Dendritic cell treated with granulocyte-macrophage colony-stimulating factor and Interleukin-4, amounts not matched to agents 40 ng/mL and 50 ng/mL, for 4 days (primary cell): ENCODE results near the gene PDCD1LG2.

Experiments used
- H3K27ac Mint-ChIP-seq: one replicate; pipeline ENCODE4 v1.8.0; 2022; ENCODE audit warnings: mild to moderate bottlenecking, mixed read lengths
- H3K27me3 Mint-ChIP-seq: one replicate; pipeline ENCODE4 v1.8.0; 2022; ENCODE audit warnings: mild to moderate bottlenecking, mixed read lengths
- H3K36me3 Mint-ChIP-seq: one replicate; pipeline ENCODE4 v1.8.0; 2022; ENCODE audit warnings: low read depth, mixed read lengths
- H3K4me1 Mint-ChIP-seq: one replicate; pipeline ENCODE4 v1.8.0; 2022; ENCODE audit warnings: low read depth, mixed read lengths
- H3K4me3 Mint-ChIP-seq: one replicate; pipeline ENCODE4 v1.8.0; 2022; ENCODE audit warnings: mild to moderate bottlenecking, moderate library complexity, mixed read lengths
- H3K9me3 Mint-ChIP-seq: one replicate; pipeline ENCODE4 v1.8.0; 2022; ENCODE audit warnings: mixed read lengths
- intact Hi-C: fragments of 100-400 bp; cut with micrococcal nuclease; formaldehyde crosslinking; loops from one replicate; pipeline ENCODE4 v1.15.0; 2022

Gene PDCD1LG2

DNA sequence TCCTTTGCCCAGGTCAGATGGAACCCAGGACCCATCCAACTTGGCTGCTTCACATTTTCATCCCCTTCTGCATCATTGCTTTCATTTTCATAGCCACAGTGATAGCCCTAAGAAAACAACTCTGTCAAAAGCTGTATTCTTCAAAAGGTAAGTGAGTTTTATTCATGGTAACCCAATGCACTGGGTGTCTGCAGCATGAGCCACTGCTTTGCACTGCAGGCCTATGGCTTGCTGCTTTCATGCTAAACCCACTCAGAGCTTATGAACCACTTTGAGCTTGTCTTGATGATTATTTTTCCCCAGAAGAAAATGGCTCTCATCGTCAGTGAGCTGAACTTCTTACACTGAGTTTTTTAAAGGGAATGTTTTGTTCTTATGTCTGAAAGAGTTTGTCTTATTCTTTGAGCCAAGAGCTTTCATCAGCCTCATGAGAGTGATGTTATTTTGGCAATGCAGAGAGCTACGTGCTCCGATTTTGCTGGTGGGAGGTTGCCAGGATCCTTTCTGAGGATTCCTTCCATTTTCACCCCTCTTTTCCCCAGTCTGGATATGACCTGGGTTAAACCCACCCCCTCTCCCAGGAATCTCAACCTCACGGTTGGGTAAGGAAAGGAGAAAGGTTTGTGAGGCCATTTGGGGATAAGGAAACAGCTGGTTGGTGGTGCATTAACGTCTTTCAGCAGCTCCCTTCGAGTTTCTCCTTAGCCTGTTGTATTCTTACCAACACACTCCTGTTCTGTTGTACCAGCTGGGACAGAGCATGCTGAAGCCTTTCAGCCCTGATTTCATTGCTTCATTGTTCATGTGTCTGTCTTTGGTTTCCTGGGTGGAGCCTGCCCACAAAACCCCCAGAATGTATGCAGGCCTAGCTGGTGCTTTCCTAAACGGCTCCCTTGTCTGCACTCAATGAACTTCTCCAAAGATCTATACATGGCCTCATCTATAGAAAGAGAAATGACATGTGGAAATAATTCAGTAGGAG lies 47.6 kb downstream of the PDCD1LG2 start:
- intact Hi-C loops, result no loop called here

DNA sequence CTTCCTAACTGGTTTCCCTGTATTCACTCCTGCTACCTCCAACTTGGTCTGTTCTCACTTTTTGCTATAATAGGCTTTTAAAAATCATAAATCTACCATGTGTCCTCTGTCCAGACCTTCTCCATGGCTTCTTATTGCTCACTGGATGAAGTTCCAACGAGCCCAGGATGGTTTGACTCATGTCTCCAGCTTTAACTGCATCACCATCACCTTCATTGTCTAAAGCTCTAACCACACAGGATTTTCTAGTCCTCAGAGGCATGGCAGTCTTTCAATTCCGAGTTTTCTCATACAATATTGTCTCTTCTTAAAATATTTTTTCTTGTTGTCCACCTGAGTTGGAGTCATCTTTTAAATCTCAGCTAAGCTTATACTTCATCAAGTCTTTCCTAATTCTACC lies 49.3 kb downstream of the PDCD1LG2 start:
- intact Hi-C loops, result no loop called here
- peaks cover 100% of the 10 kb centered on the region for H3K36me3 Mint-ChIP-seq
- peak overlapping the region; percentile 92 for H3K27ac Mint-ChIP-seq
- H3K9me3 Mint-ChIP-seq, result peaks cover 5% of the 10 kb centered on the region
- no peaks in the 10 kb centered on the region for H3K27me3 Mint-ChIP-seq
- no peak overlapping the region for H3K4me3 Mint-ChIP-seq
- peaks cover 90% of the 10 kb centered on the region for H3K4me1 Mint-ChIP-seq

More for the DNA sequence above, 47.6 kb downstream of the PDCD1LG2 start:
- Mint-ChIP-seq H3K36me3 (peaks cover 100% of the 10 kb centered on the region), H3K4me3 (peak overlapping the region; percentile 37), H3K27me3 (no peaks in the 10 kb centered on the region), H3K27ac (peak overlapping the region; percentile 92), H3K9me3 (peaks cover 5% of the 10 kb centered on the region), H3K4me1 (peaks cover 89% of the 10 kb centered on the region)

- Mint-ChIP-seq H3K4me3 (no peak overlapping the region), H3K4me1 (peaks cover 95% of the 10 kb centered on the region), H3K36me3 (peaks cover 100% of the 10 kb centered on the region), H3K27ac (peak overlapping the region; percentile 92), H3K27me3 (no peaks in the 10 kb centered on the region), H3K9me3 (peaks cover 5% of the 10 kb centered on the region)
- intact Hi-C loops, result no loop called here
Observed at GRCh38 chr9:5560443-5561100, 50.2 kb downstream of the PDCD1LG2 start.

DNA sequence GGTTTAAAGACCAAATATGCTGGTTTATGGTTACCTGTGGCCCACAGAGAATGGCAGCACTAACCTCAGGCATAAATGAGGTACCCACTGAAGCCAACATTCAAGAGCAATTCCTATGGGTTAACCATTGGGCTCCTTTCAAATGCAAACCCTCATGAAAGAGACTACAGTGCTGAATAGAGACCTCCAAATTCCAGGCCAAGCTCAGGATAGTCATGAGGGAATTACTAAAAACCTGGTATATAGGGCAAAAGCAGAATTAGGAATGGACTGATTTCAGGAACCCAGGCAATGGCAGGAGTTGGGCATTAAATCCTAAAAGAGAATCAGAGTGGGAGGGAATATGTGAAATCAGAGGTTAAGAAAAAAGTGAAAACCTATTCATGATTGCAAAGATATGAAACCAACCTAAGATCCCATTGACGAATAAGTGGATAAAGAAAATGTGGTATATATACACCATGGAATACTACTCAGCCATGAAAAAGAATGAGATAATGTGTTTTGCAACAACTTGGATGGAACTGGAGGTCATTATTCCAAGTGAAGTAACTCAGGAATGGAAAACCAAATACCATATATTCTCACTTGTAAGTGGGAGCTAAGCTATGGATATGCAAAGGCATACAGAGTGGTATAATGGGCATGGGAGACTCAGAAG lies 51.6 kb downstream of the PDCD1LG2 start:
- intact Hi-C loops, result no loop called here
- peaks cover 89% of the 10 kb centered on the region for H3K4me1 Mint-ChIP-seq
- H3K9me3 Mint-ChIP-seq, result peaks cover 5% of the 10 kb centered on the region
- peaks cover 100% of the 10 kb centered on the region for H3K36me3 Mint-ChIP-seq
- H3K4me3 Mint-ChIP-seq, result no peak overlapping the region
- H3K27me3 Mint-ChIP-seq, result no peaks in the 10 kb centered on the region
- peak overlapping the region; percentile 92 for H3K27ac Mint-ChIP-seq

DNA sequence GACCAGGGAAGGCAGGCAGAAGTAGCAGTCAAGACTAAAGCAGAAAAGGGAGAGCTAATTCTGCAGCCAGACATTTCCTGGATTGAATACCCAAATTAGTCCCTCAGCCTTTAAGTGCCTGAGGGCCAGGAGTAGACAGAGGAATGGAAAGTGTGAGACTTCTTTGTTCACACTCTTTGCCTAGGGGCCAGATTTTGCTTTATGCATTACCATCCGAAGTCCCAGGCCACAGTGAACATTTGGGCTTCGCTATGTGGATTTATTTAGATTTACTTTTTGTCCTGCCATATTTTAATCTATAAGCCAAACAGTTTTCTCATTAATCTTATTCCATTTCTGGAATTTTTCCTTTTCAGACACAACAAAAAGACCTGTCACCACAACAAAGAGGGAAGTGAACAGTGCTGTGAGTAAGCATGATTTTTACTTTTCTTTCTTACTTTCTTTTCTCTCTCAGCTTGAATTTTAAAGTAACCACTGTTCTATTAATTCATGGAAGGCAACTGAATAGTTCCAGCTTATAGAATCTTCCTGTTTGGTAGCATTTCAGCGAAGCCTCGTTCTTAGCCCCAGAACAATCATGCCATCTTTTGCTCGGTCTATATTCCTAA lies 52.6 kb downstream of the PDCD1LG2 start:
- intact Hi-C loops, result no loop called here
- Mint-ChIP-seq H3K4me1 (peaks cover 85% of the 10 kb centered on the region), H3K36me3 (peaks cover 100% of the 10 kb centered on the region), H3K27me3 (no peaks in the 10 kb centered on the region), H3K27ac (peak overlapping the region; percentile 92), H3K4me3 (no peak overlapping the region), H3K9me3 (peaks cover 5% of the 10 kb centered on the region)

DNA sequence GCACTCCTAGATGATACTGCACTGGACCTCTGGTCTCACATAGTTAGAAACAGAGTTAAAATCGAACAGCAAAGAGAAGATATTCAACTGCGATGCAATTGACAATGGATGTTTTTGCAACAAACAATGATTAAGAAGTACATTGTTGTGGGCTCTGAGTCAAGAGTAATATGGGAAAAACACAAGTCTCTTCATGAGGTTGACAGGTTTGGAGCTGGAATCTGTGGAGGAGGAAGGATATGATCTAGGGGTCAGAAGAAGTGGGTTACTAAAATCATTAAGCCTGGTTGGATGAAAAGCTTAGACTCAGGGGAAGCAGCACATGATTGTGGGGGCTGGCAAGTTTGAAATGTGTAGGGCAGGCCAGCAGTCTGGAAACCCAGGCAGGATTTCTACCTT lies 53.1 kb downstream of the PDCD1LG2 start:
- no peaks in the 10 kb centered on the region for H3K27me3 Mint-ChIP-seq
- intact Hi-C loops, result no loop called here
- H3K4me3 Mint-ChIP-seq, result no peak overlapping the region
- H3K4me1 Mint-ChIP-seq, result peaks cover 85% of the 10 kb centered on the region
- peaks cover 100% of the 10 kb centered on the region for H3K36me3 Mint-ChIP-seq
- H3K27ac Mint-ChIP-seq, result peak overlapping the region; percentile 92
- H3K9me3 Mint-ChIP-seq, result peaks cover 5% of the 10 kb centered on the region

DNA sequence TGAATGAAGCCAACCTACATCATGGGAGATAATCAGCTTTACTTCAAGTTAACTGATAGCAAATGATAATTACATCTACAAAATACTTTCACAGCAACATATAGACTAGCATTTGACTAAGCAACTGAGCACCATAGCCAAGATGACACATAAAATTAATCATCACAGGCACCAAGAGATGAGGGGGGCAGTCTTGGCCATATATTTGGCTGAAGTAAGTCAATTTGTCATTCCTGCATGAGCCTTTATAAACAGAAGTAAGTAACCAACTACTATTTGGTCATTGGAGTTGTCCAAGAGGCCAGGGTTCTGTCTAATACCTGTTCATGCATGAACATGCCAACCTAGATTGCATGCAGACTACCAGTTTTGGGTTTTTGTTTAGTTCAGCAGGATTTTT lies 53.6 kb downstream of the PDCD1LG2 start:
- intact Hi-C loops, result no loop called here
- Mint-ChIP-seq H3K36me3 (peaks cover 100% of the 10 kb centered on the region), H3K4me1 (peaks cover 85% of the 10 kb centered on the region), H3K4me3 (no peak overlapping the region), H3K27me3 (no peaks in the 10 kb centered on the region), H3K27ac (peak overlapping the region; percentile 92), H3K9me3 (peaks cover 5% of the 10 kb centered on the region)

- Mint-ChIP-seq H3K4me1 (peaks cover 74% of the 10 kb centered on the region), H3K27me3 (no peaks in the 10 kb centered on the region), H3K27ac (no peak overlapping the region), H3K4me3 (no peak overlapping the region), H3K9me3 (peaks cover 5% of the 10 kb centered on the region), H3K36me3 (peaks cover 99% of the 10 kb centered on the region)
- intact Hi-C loops, result loop anchor here (5.0 kb wide), 1 partner anchor 44 kb away; no protein-coding TSS in a partner anchor
Observed at GRCh38 chr9:5566054-5566618, 55.8 kb downstream of the PDCD1LG2 start.

DNA sequence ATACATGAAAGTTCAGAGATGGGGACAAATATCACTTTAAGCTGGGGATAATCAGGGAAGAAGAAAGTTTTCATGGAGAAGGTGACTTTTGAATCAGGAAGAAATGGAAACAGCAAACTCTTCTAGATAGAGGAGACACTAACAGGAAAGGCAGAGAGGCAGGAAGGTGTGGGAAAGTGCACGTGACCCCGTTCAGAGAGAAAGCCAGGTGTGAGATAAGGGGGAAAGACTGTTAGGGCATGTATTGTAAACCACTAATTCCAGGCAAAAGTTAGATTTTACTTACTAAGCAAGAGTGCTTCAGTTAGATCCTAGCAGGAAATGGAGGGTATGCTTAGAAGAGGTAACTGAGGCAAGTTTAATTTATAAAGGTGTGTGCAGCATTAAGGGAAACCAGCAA lies 58.5 kb downstream of the PDCD1LG2 start:
- Mint-ChIP-seq H3K4me1 (peaks cover 47% of the 10 kb centered on the region), H3K27ac (peak overlapping the region; percentile 73), H3K36me3 (peaks cover 99% of the 10 kb centered on the region), H3K9me3 (no peaks in the 10 kb centered on the region), H3K27me3 (no peaks in the 10 kb centered on the region), H3K4me3 (no peak overlapping the region)
- intact Hi-C loops, result loop anchor here (5.0 kb wide), 1 partner anchor 47 kb away; no protein-coding TSS in a partner anchor

GRCh38 chr9:5569409-5569808 lies 59.1 kb downstream of the PDCD1LG2 start:
- H3K27ac Mint-ChIP-seq, result peak overlapping the region; percentile 73
- intact Hi-C loops, result loop anchor here (5.0 kb wide), 1 partner anchor 47 kb away; no protein-coding TSS in a partner anchor
- peaks cover 45% of the 10 kb centered on the region for H3K4me1 Mint-ChIP-seq
- no peaks in the 10 kb centered on the region for H3K27me3 Mint-ChIP-seq
- no peaks in the 10 kb centered on the region for H3K9me3 Mint-ChIP-seq
- no peak overlapping the region for H3K4me3 Mint-ChIP-seq
- H3K36me3 Mint-ChIP-seq, result peaks cover 99% of the 10 kb centered on the region

DNA sequence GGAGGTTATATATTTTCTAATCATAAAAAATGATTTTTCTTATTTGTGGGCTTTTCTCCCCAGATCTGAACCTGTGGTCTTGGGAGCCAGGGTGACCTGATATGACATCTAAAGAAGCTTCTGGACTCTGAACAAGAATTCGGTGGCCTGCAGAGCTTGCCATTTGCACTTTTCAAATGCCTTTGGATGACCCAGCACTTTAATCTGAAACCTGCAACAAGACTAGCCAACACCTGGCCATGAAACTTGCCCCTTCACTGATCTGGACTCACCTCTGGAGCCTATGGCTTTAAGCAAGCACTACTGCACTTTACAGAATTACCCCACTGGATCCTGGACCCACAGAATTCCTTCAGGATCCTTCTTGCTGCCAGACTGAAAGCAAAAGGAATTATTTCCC lies 59.6 kb downstream of the PDCD1LG2 start:
- Mint-ChIP-seq H3K4me3 (no peak overlapping the region), H3K4me1 (peaks cover 43% of the 10 kb centered on the region), H3K36me3 (peaks cover 99% of the 10 kb centered on the region), H3K27me3 (no peaks in the 10 kb centered on the region), H3K9me3 (no peaks in the 10 kb centered on the region), H3K27ac (peak overlapping the region; percentile 73)
- intact Hi-C loops, result loop anchor here (5.0 kb wide), 2 partner anchors 48 to 113 kb away; no protein-coding TSS in a partner anchor

DNA sequence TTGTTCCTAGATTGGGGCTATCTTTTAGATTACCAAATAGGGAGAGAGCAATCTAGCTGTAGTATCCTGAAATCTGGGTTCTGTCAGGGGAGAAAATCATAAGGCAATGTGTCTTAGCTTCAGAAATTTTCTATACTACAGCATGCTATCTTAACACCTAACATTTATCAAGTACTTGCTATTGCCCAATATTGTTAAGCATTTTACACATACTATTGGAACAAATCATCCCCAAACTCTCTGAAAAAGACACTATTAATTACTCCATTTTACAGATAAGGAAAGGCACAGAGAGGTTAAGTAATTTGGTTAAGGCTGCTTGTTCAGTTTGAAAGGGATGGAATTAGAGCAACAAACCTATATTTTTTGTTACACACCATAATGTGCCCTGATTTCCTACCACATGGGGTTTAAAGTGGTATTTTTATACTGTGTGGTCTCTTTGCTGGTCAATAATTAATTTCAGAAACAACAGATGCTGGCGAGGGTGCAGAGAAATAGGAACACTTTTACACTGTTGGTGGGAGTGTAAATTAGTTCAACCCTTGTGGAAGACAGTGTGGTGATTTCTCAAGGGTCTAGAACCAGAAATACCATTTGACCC lies 61.4 kb downstream of the PDCD1LG2 start:
- intact Hi-C loops, result loop anchor here (5.0 kb wide), 1 partner anchor 114 kb away; no protein-coding TSS in a partner anchor
- Mint-ChIP-seq H3K4me3 (no peak overlapping the region), H3K4me1 (peaks cover 35% of the 10 kb centered on the region), H3K27ac (peak overlapping the region; percentile 45), H3K36me3 (peaks cover 91% of the 10 kb centered on the region), H3K9me3 (no peaks in the 10 kb centered on the region), H3K27me3 (no peaks in the 10 kb centered on the region)

GRCh38 chr9:5574097-5574496 lies 63.8 kb downstream of the PDCD1LG2 start:
- Mint-ChIP-seq H3K4me1 (peaks cover 28% of the 10 kb centered on the region), H3K9me3 (no peaks in the 10 kb centered on the region), H3K4me3 (no peak overlapping the region), H3K27me3 (no peaks in the 10 kb centered on the region), H3K27ac (peak overlapping the region; percentile 45), H3K36me3 (peaks cover 74% of the 10 kb centered on the region)
- intact Hi-C loops, result loop anchor here (5.0 kb wide), 1 partner anchor 117 kb away; no protein-coding TSS in a partner anchor
